Endothelial cell of umbilical vein (primary cell): ENCODE measurements around the gene LHFPL2. TPM values are rescaled to one million over a fixed set of nuclear protein-coding genes. Genes with fewer than 3 reads are reported as not detected.
A peak's percentile ranks its signal among the peaks of the same experiment; 100 is the strongest.

ENCODE experiments used
- BruUV-seq: library from RNA; stranded (reverse); fragments of 400-500 nt; replicated peaks from 2 replicates; lab custom pipeline; 2021; lab: Mats Ljungman, UMichigan
- CTCF ChIA-PET: fragments of 300-600, 350-600 bp; sonication (Branson Sonifier 250); formaldehyde crosslinking; loops from one replicate; lab custom pipeline; 2021; ENCODE audit warnings: antibody characterized with exemption, inconsistent platforms; lab: Charles Lee
- POLR2A ChIA-PET: fragments of 300-600, 350-600 bp; sonication (Branson Sonifier 250); formaldehyde crosslinking; loops from one replicate; lab custom pipeline; 2021; ENCODE audit warnings: antibody characterized with exemption, inconsistent platforms; lab: Charles Lee
- DNase-seq: peaks from one replicate; pipeline ENCODE4 v3.0.0-alpha.2; 2011; ENCODE audit warnings: low read depth, low spot score
- FAIRE-seq: peaks from 2 replicates; lab custom pipeline; 2011; peaks lifted over from hg19 to GRCh38; lab: Jason Lieb, UNC
- H2AFZ ChIP-seq: 2 replicates; pipeline ENCODE4 v1.6.0; 2012; ENCODE audit warnings: low read depth, low read length, control low read depth, inconsistent platforms
- H3K27ac ChIP-seq: 2 replicates; pipeline ENCODE4 v1.5.1; 2011; ENCODE audit warnings: low read depth, mild to moderate bottlenecking, control low read depth, low read length, moderate library complexity; ENCODE audit not compliant: insufficient read depth
- H3K27me3 ChIP-seq, 2 experiments: 2 replicates each; pipeline versions ENCODE4 v1.6.0 to v1.6.1; 2011; ENCODE audit warnings: low read length in 2 of 2, mixed read lengths in 1 of 2; ENCODE audit not compliant: control insufficient read depth in 2 of 2, insufficient read depth in 2 of 2
- H3K36me3 ChIP-seq, 2 experiments: 2 replicates in 1 of 2; 3 replicates in 1 of 2; pipeline ENCODE4 v1.5.1; 2011; ENCODE audit warnings: low read length in 2 of 2, mild to moderate bottlenecking in 1 of 2, moderate library complexity in 1 of 2; ENCODE audit not compliant: control insufficient read depth in 2 of 2, insufficient read depth in 2 of 2; ENCODE audit errors: extremely low read depth in 1 of 2
- H3K4me1 ChIP-seq: 3 replicates; pipeline ENCODE4 v1.5.1; 2011; ENCODE audit warnings: mild to moderate bottlenecking, low read length; ENCODE audit not compliant: control insufficient read depth, insufficient read depth; ENCODE audit errors: extremely low read depth
- H3K4me2 ChIP-seq: 2 replicates; pipeline ENCODE4 v1.6.1; 2011; ENCODE audit warnings: low read length, control low read depth, mixed read lengths; ENCODE audit not compliant: insufficient read depth
- H3K4me3 ChIP-seq, 3 experiments: fragments of 200-600 bp in 1 of 3; sonication (generic), shearing (Covaris generic) in 1 of 3; replicated peaks in 1 of 3; 2 replicates each; pipeline ENCODE4 v1.5.1; 2011 to 2016; ENCODE audit warnings: control low read depth in 3 of 3, low read length in 3 of 3, mild to moderate bottlenecking in 2 of 3, inconsistent platforms in 1 of 3, low read depth in 1 of 3, moderate library complexity in 1 of 3; ENCODE audit not compliant: insufficient read depth in 1 of 3
- H3K79me2 ChIP-seq: 2 replicates; pipeline ENCODE4 v1.6.0; 2012; ENCODE audit warnings: low read length, inconsistent platforms; ENCODE audit not compliant: control insufficient read depth, insufficient read depth
- H3K9ac ChIP-seq: replicated peaks from 2 replicates; pipeline ENCODE3; 2011; ENCODE audit warnings: low read length, control low read depth; ENCODE audit not compliant: insufficient read depth; ENCODE audit errors: extremely low read depth
- H3K9me1 ChIP-seq: replicated peaks from 3 replicates; pipeline ENCODE4 v1.6.0; 2011; ENCODE audit warnings: mild to moderate bottlenecking, low read length; ENCODE audit not compliant: control insufficient read depth, insufficient read depth; ENCODE audit errors: extremely low read depth
- H3K9me3 ChIP-seq: replicated peaks from 2 replicates; pipeline ENCODE4 v1.5.1; 2012; ENCODE audit warnings: low read length, inconsistent platforms; ENCODE audit not compliant: control insufficient read depth, insufficient read depth
- H4K20me1 ChIP-seq: replicated peaks from 2 replicates; pipeline ENCODE3; 2011; ENCODE audit warnings: mild to moderate bottlenecking, low read length; ENCODE audit not compliant: control insufficient read depth, insufficient read depth; ENCODE audit errors: extremely low read depth
- EZH2 ChIP-seq: IDR thresholded peaks from 2 replicates; pipeline ENCODE4 v1.6.1; 2012; ENCODE audit warnings: borderline replicate concordance, low read depth, mild to moderate bottlenecking, moderate library complexity, low read length, inconsistent platforms; ENCODE audit not compliant: severe bottlenecking
- FOS ChIP-seq: IDR thresholded peaks from 2 replicates; pipeline ENCODE4 v1.6.1; 2011; ENCODE audit warnings: mild to moderate bottlenecking, low read length, moderate library complexity, borderline replicate concordance; ENCODE audit not compliant: insufficient read depth
- GATA2 ChIP-seq: IDR thresholded peaks from 2 replicates; pipeline ENCODE4 v1.7.0; 2011; ENCODE audit warnings: low read depth, mild to moderate bottlenecking, moderate library complexity, mixed read lengths, low read length; ENCODE audit not compliant: insufficient read length, insufficient read depth
- JUN ChIP-seq: IDR thresholded peaks from 2 replicates; pipeline ENCODE4 v1.6.1; 2011; ENCODE audit warnings: borderline replicate concordance, low read depth; ENCODE audit not compliant: insufficient read length, insufficient read depth
- POLR2A ChIP-seq: IDR thresholded peaks from 2 replicates; pipeline ENCODE4 v1.6.1; 2012; ENCODE audit warnings: low read depth, mild to moderate bottlenecking, control low read depth, low read length
- POLR2AphosphoS5 ChIP-seq: IDR thresholded peaks from 2 replicates; pipeline ENCODE4 v1.6.1; 2012; ENCODE audit warnings: low read depth, mild to moderate bottlenecking, control low read depth, low read length, moderate library complexity; ENCODE audit not compliant: insufficient read depth
- dilution Hi-C: fragments of 300-500 bp; cut with MboI; formaldehyde crosslinking; loops from one replicate; pipeline ENCODE4 v1.15.0; 2019; ENCODE audit warnings: low sequenced_read_pairs; ENCODE audit not compliant: extremely low pct_ligation_motif_present
- intact Hi-C: fragments of 100-400 bp; cut with micrococcal nuclease; formaldehyde crosslinking; loops from one replicate; pipeline ENCODE4 v1.10.0; 2022
- polyA plus RNA-seq, 4 experiments: library from polyadenylated mRNA; depleted of rRNA in 3 of 4; stranded (reverse) in 3 of 4; unstranded in 1 of 4; fragments of >200 nt; gene quantifications; 2 replicates each; pipeline versions ENCODE4 v1.2.1 to v1.2.3, GENCODE V29; 2011 to 2012; ENCODE audit warnings: missing spikeins in 1 of 4
- total RNA-seq: library from RNA; stranded (reverse); gene quantifications from 2 replicates; pipeline ENCODE4 v1.2.3, GENCODE V29; 2021
- TF ChIP-seq, protein P1 (sequence below): IDR thresholded peaks from 2 replicates; pipeline ENCODE4 v1.6.1; 2011; ENCODE audit not compliant: insufficient read depth, insufficient read length

LHFPL2 gene
- total and polyA plus RNA-seq, 2 donors (not counting 3 experiments of a cell fraction or from before 2014, with no cell fraction given): 9.6 to 36.3 TPM

DNA sequence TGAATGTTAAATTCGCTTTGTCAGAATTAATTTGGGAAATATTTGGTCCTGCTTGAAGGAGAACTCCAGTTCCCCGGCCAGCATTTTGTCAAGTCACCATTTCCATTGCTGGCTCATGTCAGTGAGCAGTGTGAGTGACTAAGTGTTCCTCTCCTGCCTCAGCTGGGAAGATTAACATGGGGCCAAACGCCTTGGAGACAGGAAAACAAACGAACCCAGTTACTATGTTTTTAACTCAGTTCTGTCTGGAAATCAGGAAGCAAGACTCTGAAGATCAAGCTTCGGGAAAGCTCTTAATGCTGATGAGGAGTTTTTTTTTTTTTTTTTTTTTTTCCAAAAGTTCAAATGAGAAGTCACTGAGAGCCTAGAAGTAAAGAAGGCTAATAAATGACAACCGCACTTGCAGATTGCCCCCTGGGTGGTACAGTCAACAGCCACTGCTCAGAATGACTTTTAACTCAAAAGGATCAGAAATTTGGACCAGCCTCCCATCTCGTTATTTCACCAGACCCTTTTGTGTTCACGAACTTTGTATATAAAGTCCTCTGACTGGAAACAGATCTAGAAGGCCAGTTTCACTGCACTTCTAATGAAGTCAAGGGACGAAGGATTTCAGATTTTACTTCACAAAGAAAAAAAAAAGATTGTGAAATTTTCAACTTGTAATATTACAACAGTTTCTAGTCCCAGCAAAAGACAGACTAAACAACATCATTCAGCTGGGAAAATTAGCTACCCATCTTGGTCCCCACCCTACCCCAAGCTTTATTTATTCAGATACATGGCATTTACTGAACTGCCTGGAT lies 121.3 kb downstream of the LHFPL2 start:
- no peaks in the 10 kb centered on the region for H4K20me1 ChIP-seq
- DNase-seq (peak; percentile 99), FAIRE-seq (peak; percentile 90)
- TSS peak; percentile 21 for BruUV-seq
- H3K9me3 ChIP-seq: no peaks in the 10 kb centered on the region
- dilution Hi-C loops: no loop called here
- H3K9ac ChIP-seq: peak overlapping the region; percentile 94
- H3K4me2 ChIP-seq: peak overlapping the region; percentile 45
- H2AFZ ChIP-seq: no peak overlapping the region
- CTCF ChIA-PET: interaction anchor here (0.6 to 2.0 kb wide), 8 partner anchors 11 to 121 kb away, joined by 3 to 10 read pairs (median 4); partner anchors contain the start of gene LHFPL2
- H3K79me2 ChIP-seq: peaks cover 5% of the 10 kb centered on the region
- POLR2A ChIA-PET: interaction anchor here (1.3 to 2.5 kb wide), 3 partner anchors 22 to 121 kb away, joined by 3 to 7 read pairs (median 6); partner anchors contain the start of gene LHFPL2
- TF ChIP-seq FOS (peak; percentile 77), POLR2A (no peak), EZH2 (no peak), POLR2AphosphoS5 (peak; percentile 43), GATA2 (peak; percentile 34), JUN (peak; percentile 83)
- TF ChIP-seq, protein P1, sequence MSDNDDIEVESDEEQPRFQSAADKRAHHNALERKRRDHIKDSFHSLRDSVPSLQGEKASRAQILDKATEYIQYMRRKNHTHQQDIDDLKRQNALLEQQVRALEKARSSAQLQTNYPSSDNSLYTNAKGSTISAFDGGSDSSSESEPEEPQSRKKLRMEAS: no peak
- H3K27me3 ChIP-seq: no peaks in the 10 kb centered on the region
- peaks cover 84% of the 10 kb centered on the region for H3K4me1 ChIP-seq
- H3K9me1 ChIP-seq: no peaks in the 10 kb centered on the region
- intact Hi-C loops: loop anchor here (1.0 to 5.0 kb wide), 9 partner anchors 22 to 605 kb away; partner anchors contain the start of gene SCAMP1
- H3K4me3 ChIP-seq: peak overlapping the region in 1 of 3 experiments; percentile 1
- peak overlapping the region; percentile 99 for H3K27ac ChIP-seq
- H3K36me3 ChIP-seq: no peaks in the 10 kb centered on the region
